HG03135 (cell line): ENCODE data around the gene SELENBP1.

Source experiments
- ATAC-seq: cut with Tn5 transposase; IDR thresholded peaks from one replicate; pipeline ENCODE4 v1.9.1; 2021; ENCODE audit warnings: mild to moderate bottlenecking, moderate library complexity; ENCODE audit not compliant: unreplicated experiment

The SELENBP1 gene

GRCh38 chr1:151346082-151346768 lies 26.3 kb downstream of the SELENBP1 start:
- ATAC-seq, result no peak

GRCh38 chr1:151344291-151344690 lies 28.2 kb downstream of the SELENBP1 start:
- no peak for ATAC-seq

GRCh38 chr1:151343587-151343986 lies 28.9 kb downstream of the SELENBP1 start:
- no peak for ATAC-seq

- no peak for ATAC-seq
Observed at GRCh38 chr1:151342569-151342968, 29.9 kb downstream of the SELENBP1 start.

GRCh38 chr1:151342021-151342420 lies 30.5 kb downstream of the SELENBP1 start:
- no peak for ATAC-seq

- ATAC-seq, result no peak
Observed at GRCh38 chr1:151340870-151341754, 31.4 kb downstream of the SELENBP1 start.

- no peak for ATAC-seq
Observed at GRCh38 chr1:151336556-151336955, 35.9 kb downstream of the SELENBP1 start.

GRCh38 chr1:151334822-151335221 lies 37.7 kb downstream of the SELENBP1 start:
- no peak for ATAC-seq

- peak; percentile 17 for ATAC-seq
Observed at GRCh38 chr1:151327903-151328674, 44.4 kb downstream of the SELENBP1 start.

GRCh38 chr1:151327223-151327902 lies 45.1 kb downstream of the SELENBP1 start, which contains the start of gene PI4KB:
PI4KB (minus strand) TSS chr1:151327416; CDS start chr1:151316481, 10,935 bp downstream.
- ATAC-seq, result peak; percentile 87

GRCh38 chr1:151326619-151327222 lies 45.8 kb downstream of the SELENBP1 start:
- ATAC-seq, result peak; percentile 35

GRCh38 chr1:151325646-151326429 lies 46.7 kb downstream of the SELENBP1 start:
- ATAC-seq, result no peak

- ATAC-seq, result no peak
Observed at GRCh38 chr1:151325231-151325630, 47.3 kb downstream of the SELENBP1 start.

GRCh38 chr1:151324390-151324930 lies 48.0 kb downstream of the SELENBP1 start:
- ATAC-seq, result no peak

GRCh38 chr1:151318975-151319374 lies 53.5 kb downstream of the SELENBP1 start:
- no peak for ATAC-seq

GRCh38 chr1:151315565-151316235 lies 56.8 kb downstream of the SELENBP1 start:
- ATAC-seq, result no peak
